Bronchial epithelial cell (primary cell): ENCODE data around the gene DUOX2. TPM values are rescaled to one million over a fixed set of nuclear protein-coding genes. Genes with fewer than 3 reads are reported as not detected.
"Not testable (repeated sequence)": the region's sequence is repeated elsewhere in the genome, so short reads cannot be mapped to it uniquely, and the experiment has no call there.

ENCODE experiments used
- DNase-seq: peaks from one replicate; pipeline ENCODE4 v3.0.0-alpha.2; 2010; ENCODE audit warnings: low read depth
- FAIRE-seq: peaks from 2 replicates; lab custom pipeline; 2011; peaks lifted over from hg19 to GRCh38; lab: Jason Lieb, UNC
- H3K27me3 ChIP-seq: 2 replicates; pipeline ENCODE4 v1.5.1; 2011; ENCODE audit warnings: low read length; ENCODE audit not compliant: control insufficient read depth, insufficient read depth
- H3K36me3 ChIP-seq: 2 replicates; pipeline ENCODE4 v1.5.1; 2011; ENCODE audit warnings: low read length; ENCODE audit not compliant: control insufficient read depth, insufficient read depth
- H3K4me3 ChIP-seq: 2 replicates; pipeline ENCODE4 v1.5.1; 2011; ENCODE audit warnings: mild to moderate bottlenecking, low read depth, low read length, control low read depth
- total RNA-seq: library from RNA; depleted of rRNA; stranded (reverse); fragments of >200 nt; gene quantifications from 2 replicates; pipeline ENCODE4 v1.2.1, GENCODE V29; 2014
- TF ChIP-seq, protein P1 (sequence below): IDR thresholded peaks from 2 replicates; pipeline ENCODE4 v1.5.1; 2011; ENCODE audit warnings: mild to moderate bottlenecking, moderate library complexity, low read length, control low read depth, inconsistent platforms; ENCODE audit not compliant: insufficient read depth, severe bottlenecking

The DUOX2 gene
- total RNA-seq, 1 donor from 2014 or later: 1.1 TPM

DNA sequence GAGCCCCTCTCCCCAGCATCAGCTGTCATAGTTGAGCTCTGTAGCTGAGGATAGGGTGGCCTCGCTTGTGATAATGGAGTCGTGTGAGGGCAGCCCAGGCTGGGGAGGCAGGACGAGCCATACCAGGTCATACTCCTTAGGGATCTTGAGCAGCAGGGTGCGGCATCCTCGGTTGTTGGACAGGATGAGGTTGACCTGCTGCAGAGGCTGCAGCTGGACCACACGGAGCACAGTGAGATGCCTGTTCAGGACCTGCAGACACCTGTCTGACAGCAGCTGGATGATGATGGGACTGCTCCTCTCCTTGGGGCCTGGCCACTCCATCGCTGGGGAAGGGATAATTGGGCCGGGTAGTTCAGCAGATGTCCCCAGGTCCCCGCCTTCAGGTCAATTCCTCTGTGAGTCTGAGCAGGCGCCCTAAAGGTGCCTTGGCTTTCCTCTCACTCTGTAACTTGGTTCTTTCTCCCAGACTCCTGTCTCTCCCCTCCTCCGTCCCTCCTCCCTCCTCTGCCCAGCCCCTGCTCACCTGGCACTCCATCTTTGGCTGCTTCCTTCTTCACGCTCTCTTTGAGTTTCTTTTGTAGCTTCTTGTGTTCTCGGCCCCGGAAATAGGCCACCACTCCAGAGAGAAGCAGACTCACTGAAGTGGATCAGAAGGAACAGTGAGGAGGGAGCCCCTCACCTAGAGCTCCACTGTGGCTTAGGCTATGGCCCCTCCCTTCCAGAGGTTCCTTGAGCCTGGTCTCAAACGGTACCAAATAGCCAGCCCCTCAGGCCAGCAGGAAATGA, 7.8 kb downstream of the DUOX2 start:
- H3K36me3 ChIP-seq: no peaks in the 10 kb centered on the region
- H3K4me3 ChIP-seq: no peak overlapping the region
- peak; percentile 77 for FAIRE-seq
- TF ChIP-seq, protein P1, sequence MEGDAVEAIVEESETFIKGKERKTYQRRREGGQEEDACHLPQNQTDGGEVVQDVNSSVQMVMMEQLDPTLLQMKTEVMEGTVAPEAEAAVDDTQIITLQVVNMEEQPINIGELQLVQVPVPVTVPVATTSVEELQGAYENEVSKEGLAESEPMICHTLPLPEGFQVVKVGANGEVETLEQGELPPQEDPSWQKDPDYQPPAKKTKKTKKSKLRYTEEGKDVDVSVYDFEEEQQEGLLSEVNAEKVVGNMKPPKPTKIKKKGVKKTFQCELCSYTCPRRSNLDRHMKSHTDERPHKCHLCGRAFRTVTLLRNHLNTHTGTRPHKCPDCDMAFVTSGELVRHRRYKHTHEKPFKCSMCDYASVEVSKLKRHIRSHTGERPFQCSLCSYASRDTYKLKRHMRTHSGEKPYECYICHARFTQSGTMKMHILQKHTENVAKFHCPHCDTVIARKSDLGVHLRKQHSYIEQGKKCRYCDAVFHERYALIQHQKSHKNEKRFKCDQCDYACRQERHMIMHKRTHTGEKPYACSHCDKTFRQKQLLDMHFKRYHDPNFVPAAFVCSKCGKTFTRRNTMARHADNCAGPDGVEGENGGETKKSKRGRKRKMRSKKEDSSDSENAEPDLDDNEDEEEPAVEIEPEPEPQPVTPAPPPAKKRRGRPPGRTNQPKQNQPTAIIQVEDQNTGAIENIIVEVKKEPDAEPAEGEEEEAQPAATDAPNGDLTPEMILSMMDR: no peak
- H3K27me3 ChIP-seq: peaks cover 11% of the 10 kb centered on the region
- DNase-seq: no peak

- no peak for DNase-seq
- TF ChIP-seq, protein P1: no peak
Observed at GRCh38 chr15:45105586-45105985, 8.4 kb downstream of the DUOX2 start.

DNA sequence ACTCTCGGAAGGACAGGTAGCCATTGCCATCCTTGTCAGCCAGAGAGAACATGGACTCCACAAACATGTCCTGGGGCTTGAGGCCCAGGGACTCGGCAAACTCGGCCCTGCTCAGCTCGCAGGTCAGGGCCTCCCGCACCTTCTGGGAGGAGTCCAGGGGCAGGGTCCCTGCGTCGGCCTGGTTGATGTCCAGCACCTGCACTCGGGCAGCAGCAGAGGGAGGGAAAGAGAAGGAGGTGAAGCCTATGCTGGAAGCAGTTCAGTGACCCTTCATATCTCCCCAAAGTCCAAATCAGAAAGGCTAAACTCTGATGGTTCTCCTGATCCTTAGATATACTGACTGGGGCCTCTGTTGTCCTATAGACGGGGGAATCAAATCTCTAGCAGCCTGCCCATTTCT, 9.8 kb downstream of the DUOX2 start:
- H3K36me3 ChIP-seq, DNase-seq, H3K27me3 ChIP-seq, H3K4me3 ChIP-seq, FAIRE-seq: not testable (repeated sequence)

More at GRCh38 chr15:45105586-45105985, 8.4 kb downstream of the DUOX2 start:
- Histone ChIP-seq H3K27me3 (peaks cover 9% of the 10 kb centered on the region), H3K4me3 (no peak overlapping the region), H3K36me3 (no peaks in the 10 kb centered on the region)
- FAIRE-seq: no peak

GRCh38 chr15:45102226-45102625, 11.7 kb downstream of the DUOX2 start:
- DNase-seq (no peak), FAIRE-seq (no peak)

DNA sequence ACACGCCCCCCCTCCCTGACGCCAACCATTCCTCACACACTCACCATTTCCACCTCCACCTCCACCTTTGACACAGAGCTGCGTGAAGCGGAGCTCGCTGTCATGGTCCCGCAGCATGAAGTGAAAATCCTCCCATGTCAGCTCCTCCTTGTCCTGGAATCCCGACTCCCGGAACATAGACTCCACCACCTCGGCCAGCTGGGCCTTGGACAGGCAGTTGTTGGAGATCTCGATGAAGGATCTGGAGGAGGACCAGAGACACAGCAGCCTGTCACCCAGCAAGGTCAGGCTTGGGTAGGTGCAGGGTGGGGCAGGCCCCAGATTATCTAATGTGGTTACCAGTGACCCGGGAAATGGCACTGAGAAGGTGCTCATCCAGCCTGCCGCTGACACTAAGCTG, 12.2 kb downstream of the DUOX2 start:
- DNase-seq (no peak), FAIRE-seq (no peak)
- no peaks in the 10 kb centered on the region for H3K27me3 ChIP-seq
- TF ChIP-seq, protein P1: no peak
- no peak overlapping the region for H3K4me3 ChIP-seq
- no peaks in the 10 kb centered on the region for H3K36me3 ChIP-seq

More at GRCh38 chr15:45102226-45102625, 11.7 kb downstream of the DUOX2 start:
- TF ChIP-seq, protein P1: no peak
- H3K27me3 ChIP-seq: no peaks in the 10 kb centered on the region
- H3K36me3 ChIP-seq: no peaks in the 10 kb centered on the region
- no peak overlapping the region for H3K4me3 ChIP-seq

- H3K27me3 ChIP-seq: no peaks in the 10 kb centered on the region
- TF ChIP-seq, protein P1: no peak
- DNase-seq (no peak), FAIRE-seq (no peak)
- H3K36me3 ChIP-seq: no peaks in the 10 kb centered on the region
- H3K4me3 ChIP-seq: no peak overlapping the region
Observed at GRCh38 chr15:45100884-45101625, 12.9 kb downstream of the DUOX2 start.
